Measurements from ENCODE around the gene SLC2A13.
"Not testable (repeated sequence)": the region's sequence is repeated elsewhere in the genome, so short reads cannot be mapped to it uniquely, and the experiment has no call there.

The SLC2A13 gene

DNA sequence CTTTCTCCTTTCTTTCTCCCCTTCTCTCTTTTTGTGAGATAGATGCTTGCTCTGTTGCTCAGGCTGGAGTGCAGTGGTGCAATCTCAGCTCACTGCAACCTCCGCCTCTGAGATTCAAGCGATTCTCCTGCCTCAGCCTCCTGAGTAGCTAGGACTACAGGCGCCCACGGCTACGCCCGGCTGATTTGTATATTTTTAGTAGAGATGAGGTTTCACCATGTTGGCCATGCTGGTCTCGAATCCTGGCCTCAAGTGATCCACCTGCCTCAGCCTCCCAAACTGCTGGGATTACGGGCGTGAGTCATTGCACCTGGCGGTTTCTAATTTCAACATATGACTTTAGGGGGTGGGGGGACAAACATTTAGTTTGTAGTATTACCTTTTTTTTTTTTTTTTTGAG is 293.4 kb downstream of the SLC2A13 start:
- DNase-seq (ENCODE audit: low read depth), result not testable (repeated sequence)

GRCh38 chr12:39807043-39807442 is 298.8 kb downstream of the SLC2A13 start:
- no peak for DNase-seq (ENCODE audit: low read depth)

- DNase-seq (ENCODE audit: low read depth), result no peak
These were observed 300.2 kb downstream of the SLC2A13 start for GRCh38 chr12:39805651-39806050.

GRCh38 chr12:39804898-39805297 is 301.0 kb downstream of the SLC2A13 start:
- no peak for DNase-seq (ENCODE audit: low read depth)

DNA sequence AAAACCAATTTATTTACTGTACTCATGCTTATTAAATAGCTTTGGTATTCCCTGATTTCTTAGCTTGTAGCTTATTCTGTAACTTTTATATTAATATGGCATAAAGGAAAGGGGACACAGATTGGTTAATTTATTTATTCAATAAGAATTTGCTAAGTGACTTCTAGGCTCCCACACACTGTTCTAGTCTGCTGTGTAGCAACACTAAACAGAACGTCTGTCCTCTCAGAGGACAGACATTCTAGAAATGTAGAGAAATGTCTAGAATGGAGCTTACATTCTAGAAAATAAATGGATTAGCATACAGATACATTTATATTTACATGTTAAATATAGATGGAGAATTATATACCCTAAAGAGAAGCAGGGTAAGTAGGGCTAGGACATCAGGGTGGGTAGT is 301.4 kb downstream of the SLC2A13 start:
- no peak for DNase-seq (ENCODE audit: low read depth)

GRCh38 chr12:39803151-39803550 is 302.7 kb downstream of the SLC2A13 start:
- DNase-seq (ENCODE audit: low read depth), result no peak

- DNase-seq (ENCODE audit: low read depth), result no peak
These were observed 306.9 kb downstream of the SLC2A13 start for GRCh38 chr12:39798977-39799376.

DNA sequence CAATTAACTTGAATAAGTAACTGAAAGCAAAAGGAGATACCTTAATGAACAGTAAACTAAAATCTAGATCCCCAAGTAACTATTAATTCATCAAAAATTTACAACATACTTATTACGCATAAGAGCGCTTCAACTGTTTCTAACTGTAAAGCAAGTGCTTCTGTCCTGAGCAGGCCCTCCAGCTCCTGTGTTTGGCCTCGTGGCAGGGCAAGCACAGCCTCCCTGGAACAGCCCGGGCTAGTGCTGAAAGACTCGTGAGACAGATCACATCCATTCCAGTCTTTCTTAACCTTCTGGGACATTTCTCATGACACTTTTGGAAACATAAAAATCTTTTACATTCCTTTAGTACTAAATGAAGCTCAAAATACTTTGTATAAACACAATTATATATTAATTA is 307.5 kb downstream of the SLC2A13 start:
- no peak for DNase-seq (ENCODE audit: low read depth)

DNA sequence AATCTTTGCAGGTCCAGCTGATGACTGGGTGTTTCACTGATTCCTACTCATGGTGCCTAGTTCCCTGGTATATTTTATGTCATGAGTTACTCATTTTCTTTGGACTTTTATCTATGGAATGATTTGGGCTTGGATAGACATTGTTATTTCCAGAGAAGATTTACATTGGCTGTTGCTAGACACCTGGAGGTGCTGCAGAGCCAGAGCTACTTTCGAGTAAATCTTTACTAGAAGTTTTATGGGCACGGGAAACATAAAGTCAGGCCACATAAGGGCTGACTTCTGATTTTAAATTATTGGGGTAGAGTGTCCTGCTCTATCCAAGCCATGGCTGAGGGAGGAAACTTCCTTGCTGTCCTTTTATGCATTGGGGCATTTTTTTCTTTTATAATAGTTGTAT is 310.4 kb downstream of the SLC2A13 start:
- DNase-seq (ENCODE audit: low read depth), result no peak

- no peak for DNase-seq (ENCODE audit: low read depth)
These were observed 312.9 kb downstream of the SLC2A13 start for GRCh38 chr12:39792938-39793337.

DNA sequence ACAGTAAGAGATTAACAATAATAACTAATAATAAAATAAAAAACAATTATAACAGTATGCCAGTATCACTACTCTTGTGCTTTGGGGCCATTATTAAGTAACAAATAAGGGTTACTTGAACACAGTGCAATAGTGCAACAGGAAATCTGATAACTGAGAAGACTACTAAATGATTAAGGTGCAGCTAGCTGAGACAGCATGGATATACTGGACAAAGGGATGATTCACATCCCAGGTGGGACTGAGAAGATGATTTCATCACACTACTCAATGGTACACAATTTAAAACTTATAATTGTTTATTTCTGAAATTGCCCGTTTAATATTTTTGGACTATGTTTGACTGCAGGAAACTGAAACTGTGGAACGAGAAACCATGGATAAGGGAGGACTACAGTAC is 317.6 kb downstream of the SLC2A13 start:
- no peak for DNase-seq (ENCODE audit: low read depth)

DNA sequence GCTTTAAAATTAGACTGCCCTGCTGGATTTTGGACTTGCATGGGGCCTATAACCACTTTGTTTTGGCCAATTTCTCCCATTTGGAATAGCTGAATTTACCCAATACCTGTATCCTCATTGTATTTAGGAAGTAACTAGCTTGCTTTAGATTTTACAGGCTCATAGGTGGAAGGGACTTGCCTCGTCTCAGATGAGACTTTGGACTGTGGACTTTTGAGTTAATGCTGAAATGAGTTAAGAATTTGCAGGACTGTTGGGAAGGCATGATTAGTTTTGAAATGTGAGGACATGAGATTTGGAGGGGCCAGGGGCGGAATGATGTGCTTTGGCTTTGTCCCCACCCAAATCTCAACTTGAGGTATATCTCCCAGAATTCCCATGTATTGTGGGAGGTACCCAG is 320.1 kb downstream of the SLC2A13 start:
- not testable (repeated sequence) for DNase-seq (ENCODE audit: low read depth)

DNA sequence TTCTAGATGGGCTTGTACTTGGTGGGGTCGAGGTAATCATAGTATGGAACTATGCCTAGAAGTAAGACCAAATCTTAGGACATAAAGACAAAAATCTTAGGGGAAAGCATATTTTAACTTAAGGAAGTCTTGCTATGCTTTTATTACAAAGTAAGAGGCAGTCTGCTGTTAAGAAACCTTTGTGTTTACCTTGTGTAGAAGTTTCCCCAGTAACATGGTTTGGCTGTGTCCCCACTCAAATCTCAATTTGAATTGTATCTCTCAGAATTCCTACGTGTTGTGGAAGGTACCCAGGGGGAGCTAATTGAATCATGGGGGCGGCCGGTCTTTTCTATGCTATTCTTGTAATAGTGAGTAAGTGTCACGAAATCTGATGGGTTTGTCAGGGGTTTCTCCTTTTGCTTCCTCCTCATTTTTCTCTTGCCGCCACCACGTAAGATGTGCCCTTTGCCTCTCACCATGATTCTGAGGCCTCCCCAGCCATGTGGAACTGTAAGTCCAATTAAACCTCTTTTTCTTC is 323.8 kb downstream of the SLC2A13 start:
- no peak for DNase-seq (ENCODE audit: low read depth)

- peak; percentile 54 for DNase-seq (ENCODE audit: low read depth)
These were observed 324.9 kb downstream of the SLC2A13 start for GRCh38 chr12:39780913-39781446.

DNA sequence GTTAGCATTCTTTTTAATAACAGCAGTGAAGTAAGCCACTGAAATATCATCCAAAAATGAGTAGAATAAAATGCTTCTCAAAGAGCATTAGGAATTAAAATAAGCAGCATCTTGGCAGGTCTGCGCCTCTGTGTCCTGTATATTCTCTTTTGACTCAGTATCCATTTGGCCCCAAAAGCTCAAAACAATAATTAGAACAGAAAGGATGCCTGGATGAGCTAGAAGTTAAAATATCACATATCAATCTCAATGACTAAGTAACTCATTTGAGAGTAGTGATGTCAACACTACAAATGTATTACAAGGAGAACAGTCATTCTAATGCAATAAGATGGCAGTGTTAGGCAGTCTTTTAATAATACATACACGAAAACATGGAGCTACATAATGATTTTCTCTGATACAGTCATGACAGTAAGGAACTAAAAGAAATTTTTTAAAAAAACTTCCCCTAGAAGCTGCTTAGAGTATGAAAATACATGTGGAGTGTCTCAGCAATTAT is 325.4 kb downstream of the SLC2A13 start:
- peak; percentile 53 for DNase-seq (ENCODE audit: low read depth)

- DNase-seq (ENCODE audit: low read depth), result no peak
These were observed 326.0 kb downstream of the SLC2A13 start for GRCh38 chr12:39779768-39780340.

GRCh38 chr12:39777465-39777864 is 328.4 kb downstream of the SLC2A13 start:
- no peak for DNase-seq (ENCODE audit: low read depth)

DNA sequence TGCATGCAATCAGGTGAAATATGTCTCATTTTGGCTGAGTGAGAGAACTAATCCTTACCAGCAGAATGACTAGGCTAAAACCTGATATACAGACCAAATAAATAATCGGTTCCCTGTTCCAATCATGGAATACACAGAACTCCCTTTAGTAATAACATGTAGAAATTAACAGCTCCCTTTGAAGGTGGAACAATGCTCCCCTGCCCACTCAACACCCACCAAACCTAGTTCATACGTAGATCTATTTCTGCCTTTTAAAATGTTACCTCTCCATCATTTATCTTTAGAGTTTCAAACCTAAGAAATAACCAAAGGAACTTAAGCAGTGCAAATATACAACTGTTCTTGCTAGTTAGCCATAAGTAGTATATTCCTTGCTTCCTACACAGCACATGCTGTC is 332.6 kb downstream of the SLC2A13 start:
- DNase-seq (ENCODE audit: low read depth), result no peak

- peak; percentile 92 for DNase-seq (ENCODE audit: low read depth)
These were observed 333.0 kb downstream of the SLC2A13 start for GRCh38 chr12:39772821-39773259.

- DNase-seq (ENCODE audit: low read depth), result no peak
These were observed 334.4 kb downstream of the SLC2A13 start for GRCh38 chr12:39771456-39771855.

DNA sequence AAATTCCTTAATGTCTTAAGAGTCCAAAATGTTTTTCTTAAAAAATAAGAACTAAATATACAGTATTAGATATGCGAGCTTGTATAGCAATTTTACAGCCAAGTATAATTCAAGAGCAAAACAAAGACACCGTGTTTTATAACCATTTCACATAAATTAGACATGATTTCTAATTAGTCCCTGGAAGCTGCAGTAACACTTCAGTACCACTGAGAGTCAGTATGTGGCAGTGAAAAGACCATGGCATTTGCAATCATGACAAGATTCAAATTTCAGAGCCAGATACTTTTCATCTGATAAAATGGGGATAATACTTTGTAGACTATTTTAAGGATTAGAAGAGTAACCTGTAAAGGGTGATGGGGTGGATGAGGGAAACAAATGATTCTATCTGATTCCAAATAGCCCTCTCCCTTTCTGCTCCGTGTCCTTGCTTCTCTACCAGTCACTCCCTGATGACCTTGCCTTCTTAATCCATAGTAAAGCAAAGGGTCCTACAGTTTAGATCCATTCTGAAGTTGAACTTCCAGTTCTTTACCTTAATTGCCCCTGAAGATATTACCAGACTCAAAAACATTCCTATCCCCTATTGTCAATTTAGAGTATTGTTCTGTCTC is 340.8 kb downstream of the SLC2A13 start:
- DNase-seq (ENCODE audit: low read depth), result peak; percentile 60

DNA sequence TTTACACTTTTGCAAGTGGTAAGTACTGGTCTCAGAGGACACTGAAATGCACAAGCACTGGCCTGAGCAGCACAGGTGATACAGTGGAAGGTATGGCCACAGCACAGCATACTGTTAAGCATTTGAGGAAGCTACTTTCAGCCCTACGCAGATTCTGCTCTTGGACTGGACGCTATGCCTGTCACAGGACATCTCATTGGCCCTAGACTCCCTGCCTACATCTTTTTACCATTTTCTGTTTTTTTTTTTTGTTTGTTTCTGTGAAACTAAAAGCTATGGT is 342.1 kb downstream of the SLC2A13 start:
- no peak for DNase-seq (ENCODE audit: low read depth)

- DNase-seq (ENCODE audit: low read depth), result no peak
These were observed 342.6 kb downstream of the SLC2A13 start for GRCh38 chr12:39763071-39763889.

Data from fibroblast of gingiva (primary cell).